GM19324 (cell line): Measurements from ENCODE around the gene LTB4R2.

Experiments
- ATAC-seq: cut with Tn5 transposase; IDR thresholded peaks from one replicate; pipeline ENCODE4 v1.9.1; 2021; ENCODE audit warnings: mild to moderate bottlenecking, moderate library complexity; ENCODE audit not compliant: unreplicated experiment, low FRiP score

LTB4R2 gene

DNA sequence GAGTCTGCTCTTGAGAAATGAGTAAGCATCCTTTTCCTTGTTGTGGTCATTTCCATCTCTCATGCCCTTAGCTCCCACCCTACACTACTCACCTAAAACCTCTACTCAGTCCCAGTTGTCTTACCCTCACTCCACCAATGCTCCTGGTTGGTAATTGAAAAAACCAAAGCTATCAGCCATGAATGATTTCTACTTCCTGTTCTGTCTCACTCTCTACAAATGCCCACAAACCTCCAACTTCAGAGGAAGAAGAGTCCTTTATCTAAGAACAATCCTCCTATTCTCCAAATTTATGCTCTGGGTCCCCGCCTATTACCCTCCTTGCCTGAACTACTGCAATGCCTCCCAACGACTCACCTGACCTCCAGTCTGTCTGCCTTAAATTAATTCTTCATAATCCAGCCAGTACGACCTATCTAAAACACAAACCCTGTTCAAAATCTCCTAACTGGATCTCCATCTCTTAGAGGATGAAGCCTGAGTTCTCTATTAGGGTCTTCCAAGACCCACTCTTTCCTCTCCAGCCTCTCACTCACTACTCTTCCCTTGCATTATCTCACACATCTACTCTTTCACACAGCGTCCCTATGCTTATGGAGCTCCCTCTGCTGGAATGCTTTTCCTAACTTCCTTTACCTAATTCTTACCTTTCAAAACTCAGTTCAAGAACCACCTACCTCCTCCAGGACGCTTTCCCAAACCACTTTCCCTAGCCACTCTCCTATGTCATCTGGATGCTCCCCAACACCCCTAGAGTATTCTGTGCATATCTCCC, 12.6 kb upstream of the LTB4R2 start:
- peak; percentile 1 for ATAC-seq

DNA sequence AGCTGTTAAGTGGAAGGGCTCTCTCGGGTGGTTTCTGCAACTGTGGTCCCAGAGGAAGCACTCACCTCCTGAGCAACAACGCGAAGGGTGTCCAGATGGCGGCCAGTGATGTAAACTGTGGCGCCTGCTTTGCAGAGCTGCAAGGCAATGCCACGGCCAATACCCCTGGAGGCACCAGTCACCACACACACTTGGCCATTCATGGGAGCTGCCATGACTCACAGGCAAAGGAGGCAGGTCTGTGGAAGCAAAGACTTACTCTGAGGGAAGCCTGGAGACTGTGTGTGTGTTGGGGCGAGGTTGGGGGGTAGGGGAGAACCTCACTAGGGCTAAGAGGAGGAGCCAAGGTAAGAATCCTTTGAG, 11.1 kb upstream of the LTB4R2 start:
- no peak for ATAC-seq

DNA sequence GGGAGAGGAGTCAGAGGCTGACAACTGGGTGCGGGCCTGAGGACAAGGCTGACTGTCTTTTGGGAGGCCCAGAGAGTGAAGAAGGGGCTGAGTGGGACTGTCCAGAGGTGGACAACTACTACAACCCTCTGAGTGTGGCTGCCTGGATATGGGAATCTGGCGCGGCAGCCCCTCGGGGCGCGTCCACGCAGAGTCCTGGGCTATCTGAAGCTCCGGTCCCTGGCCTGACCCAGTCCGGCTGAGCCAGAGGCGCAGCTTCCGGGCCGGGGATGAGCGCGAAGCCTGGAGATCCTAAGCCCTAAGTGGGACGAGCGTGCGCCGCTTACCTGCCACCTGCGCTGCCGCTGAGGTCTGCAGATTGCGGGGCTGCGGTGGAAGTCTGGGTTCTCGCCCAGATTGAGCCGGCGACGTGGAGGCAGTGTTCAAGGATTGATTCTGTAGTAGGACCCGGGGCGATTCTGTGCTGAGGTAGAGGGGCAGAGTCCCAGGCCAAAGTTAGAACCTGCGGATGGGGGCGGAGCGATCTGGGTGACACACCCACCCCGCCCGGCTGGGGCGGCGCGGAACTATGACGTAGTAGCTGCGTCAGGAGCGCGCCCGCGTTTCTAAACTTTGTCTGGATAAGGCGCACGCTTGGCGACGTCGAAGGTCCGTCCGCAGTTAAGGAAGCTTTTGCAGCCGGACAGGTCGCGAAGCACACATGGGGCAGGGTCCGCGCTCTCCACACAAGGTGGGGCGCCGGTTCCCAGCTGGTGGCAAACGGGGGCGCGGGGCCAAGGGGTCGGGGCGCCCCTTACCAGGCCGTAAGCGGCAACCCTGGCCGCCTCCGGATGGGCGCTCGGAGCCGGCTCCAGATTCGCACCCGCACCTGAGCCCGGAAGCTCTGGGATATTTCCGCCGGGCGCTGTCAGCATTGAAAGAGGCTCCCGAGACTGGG, 10.4 kb upstream of the LTB4R2 start, which contains the start of the genes DHRS1 and NOP9:
Gene DHRS1 (minus strand): TSS at position 526 of the 937 bp plus-strand sequence. CDS start 674 bp downstream, outside the sequence.
Gene NOP9 (plus strand): TSS at position 596 of the 937 bp plus-strand sequence. CDS start 105 bp downstream, at position 701.
- ATAC-seq = peak; percentile 79

DNA sequence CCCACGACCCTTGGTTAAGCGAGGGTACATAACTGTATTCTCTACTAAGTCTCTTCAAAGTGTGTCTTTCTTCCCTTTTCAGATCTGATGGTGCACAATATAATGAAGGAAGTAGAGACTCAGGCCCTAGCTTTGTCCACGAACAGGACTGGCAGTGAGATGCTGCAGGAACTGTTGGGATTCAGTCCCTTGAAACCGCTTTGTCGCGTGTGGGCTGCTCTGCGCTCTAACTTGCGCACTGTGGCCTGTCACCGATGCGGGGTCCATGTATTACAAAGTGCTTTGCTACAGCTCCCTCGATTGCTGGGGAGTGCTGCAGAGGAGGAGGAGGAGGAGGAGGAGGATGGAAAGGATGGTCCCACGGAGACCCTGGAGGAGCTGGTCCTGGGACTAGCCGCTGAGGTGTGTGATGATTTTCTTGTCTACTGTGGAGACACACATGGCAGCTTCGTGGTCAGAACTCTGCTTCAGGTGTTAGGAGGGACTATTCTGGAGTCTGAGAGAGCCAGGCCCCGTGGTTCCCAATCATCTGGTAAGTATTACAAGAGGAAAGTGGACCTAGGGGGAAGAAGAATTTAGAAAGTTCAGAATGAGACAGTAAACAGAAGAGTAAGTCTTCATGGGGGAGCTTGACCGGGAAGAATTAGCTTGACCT, 9.5 kb upstream of the LTB4R2 start:
- no peak for ATAC-seq

DNA sequence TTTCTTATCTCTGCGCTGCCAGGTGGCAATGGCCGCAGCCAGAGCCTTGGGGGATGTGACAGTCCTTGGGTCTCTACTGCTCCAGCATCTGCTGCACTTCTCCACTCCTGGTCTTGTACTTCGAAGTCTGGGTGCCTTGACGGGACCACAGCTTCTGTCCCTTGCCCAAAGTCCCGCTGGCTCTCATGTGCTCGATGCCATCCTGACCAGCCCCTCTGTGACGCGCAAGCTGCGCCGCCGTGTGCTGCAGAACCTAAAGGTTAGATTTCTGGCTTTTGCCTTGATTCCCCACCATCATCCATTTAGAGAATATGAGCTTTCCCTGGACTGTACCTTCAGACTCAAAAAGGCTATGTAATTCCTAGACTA, 5.9 kb upstream of the LTB4R2 start:
- no peak for ATAC-seq

DNA sequence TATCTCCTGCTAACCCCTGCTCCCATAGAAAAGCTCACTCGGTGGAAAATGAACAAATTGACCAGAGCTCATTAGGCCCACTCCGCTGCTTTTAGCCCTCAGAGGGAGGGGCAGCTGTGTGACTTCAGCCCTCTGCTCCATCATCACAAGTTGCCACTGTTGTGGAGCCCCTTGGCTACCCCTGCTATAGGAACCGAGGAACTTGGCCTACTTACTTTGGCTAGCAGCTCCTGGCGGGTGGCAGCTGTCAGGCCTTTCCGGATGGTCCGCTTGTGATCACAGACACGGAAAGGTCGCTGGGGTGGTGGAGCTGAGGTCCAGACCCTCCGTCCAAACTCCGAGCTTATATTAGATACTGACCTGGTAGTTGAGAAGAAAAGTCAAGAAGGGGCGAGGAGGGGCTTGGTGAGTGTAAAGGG, 2.8 kb upstream of the LTB4R2 start:
- no peak for ATAC-seq

DNA sequence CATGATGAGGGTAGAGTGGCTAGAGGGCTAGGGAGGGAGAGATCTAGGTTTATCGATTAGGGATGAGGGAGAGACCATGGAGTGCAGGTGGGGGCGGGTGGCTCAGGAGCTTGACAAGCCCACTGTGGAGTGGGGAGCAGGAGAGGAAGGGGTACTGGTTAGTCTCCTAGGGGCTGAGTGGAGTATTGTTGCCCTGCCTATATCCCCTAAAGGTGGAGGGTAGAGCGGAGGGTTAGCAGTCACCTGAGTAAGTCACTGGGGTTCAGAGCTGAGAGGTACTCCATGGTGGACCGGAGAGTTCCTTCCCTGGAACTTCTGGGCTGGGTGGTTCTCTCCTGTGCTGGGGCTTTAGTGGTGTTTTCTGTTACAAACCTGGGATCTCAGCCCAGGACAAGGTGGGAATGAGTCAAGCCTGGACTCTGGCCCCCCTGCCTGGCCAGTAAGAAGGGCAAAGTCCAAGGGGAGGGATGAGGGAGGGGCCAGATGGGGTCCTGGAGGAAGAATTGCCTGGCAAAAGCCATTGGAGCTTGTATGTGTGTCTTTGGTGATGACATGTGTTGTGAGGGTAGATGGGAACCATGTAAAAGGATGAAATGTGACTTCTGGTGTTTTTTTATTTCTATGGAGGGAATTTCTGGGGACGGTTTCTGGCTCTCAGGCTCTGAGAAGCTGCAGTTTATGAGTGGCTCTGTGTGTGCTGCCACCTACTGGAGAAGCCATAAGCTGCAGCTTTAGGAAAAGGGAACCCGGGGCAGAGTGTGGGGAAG, 2.2 kb upstream of the LTB4R2 start, which contains the start of gene CIDEB:
Gene CIDEB (minus strand): TSS at position 403 of the 767 bp plus-strand sequence. CDS start 119 bp downstream, at position 284.
- ATAC-seq = no peak

DNA sequence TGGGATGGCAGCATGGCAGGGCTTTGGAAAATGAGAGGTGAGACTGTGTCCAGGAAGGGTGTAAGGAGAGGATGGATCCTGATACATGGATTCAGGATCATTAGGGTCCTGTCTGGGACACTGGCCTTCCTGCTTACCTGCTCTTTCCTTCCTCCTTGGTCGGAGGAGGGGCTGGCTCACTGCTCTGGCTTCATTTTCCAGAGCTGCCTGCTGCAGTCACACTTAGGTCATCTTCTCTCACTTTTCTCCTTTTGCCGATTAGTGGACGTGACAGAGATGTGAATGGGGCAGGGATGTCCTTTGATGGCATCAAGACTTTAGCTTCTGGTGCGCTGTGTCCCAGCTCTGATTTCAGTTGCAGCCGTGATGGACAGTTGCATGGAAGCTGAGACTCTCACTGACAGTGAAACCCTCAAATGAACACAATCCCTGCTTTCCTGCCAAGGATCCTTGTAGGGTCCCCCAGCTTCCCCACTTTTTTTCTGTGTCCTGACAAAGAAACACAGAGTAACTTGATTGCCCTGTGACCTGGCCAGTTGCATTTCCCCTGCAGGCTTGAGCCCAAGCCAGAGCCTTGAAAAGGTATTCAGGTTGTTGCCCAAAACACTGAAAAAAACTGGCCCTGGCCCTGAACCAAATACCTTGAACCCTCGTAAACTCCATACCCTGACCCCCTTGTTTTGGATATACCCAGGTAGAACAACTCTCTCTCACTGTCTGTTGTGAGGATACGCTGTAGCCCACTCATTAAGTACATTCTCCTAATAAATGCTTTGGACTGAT, 1.4 kb upstream of the LTB4R2 start:
- no peak for ATAC-seq

DNA sequence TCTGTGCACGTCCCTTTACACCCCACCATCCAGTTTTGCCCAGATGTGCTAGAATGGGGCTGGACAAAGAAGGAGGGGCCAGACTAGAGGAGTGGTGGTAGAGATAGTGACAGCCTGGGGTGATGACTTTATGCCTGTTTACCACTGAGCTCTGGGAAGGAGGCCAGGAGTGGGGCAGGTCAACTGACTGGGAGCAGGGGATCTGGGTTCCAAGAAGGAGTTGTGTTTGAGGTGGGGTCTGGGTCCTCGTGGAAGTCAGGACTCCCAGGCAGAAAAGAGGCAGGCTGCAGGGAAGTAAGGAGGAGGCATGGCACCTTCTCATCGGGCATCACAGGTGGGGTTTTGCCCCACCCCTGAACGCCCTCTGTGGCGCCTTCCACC, 315 bp downstream of the LTB4R2 start:
- ATAC-seq = no peak

DNA sequence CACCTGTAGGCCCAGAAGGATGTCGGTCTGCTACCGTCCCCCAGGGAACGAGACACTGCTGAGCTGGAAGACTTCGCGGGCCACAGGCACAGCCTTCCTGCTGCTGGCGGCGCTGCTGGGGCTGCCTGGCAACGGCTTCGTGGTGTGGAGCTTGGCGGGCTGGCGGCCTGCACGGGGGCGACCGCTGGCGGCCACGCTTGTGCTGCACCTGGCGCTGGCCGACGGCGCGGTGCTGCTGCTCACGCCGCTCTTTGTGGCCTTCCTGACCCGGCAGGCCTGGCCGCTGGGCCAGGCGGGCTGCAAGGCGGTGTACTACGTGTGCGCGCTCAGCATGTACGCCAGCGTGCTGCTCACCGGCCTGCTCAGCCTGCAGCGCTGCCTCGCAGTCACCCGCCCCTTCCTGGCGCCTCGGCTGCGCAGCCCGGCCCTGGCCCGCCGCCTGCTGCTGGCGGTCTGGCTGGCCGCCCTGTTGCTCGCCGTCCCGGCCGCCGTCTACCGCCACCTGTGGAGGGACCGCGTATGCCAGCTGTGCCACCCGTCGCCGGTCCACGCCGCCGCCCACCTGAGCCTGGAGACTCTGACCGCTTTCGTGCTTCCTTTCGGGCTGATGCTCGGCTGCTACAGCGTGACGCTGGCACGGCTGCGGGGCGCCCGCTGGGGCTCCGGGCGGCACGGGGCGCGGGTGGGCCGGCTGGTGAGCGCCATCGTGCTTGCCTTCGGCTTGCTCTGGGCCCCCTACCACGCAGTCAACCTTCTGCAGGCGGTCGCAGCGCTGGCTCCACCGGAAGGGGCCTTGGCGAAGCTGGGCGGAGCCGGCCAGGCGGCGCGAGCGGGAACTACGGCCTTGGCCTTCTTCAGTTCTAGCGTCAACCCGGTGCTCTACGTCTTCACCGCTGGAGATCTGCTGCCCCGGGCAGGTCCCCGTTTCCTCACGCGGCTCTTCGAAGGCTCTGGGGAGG, 985 bp downstream of the LTB4R2 start, which contains the start of gene LTB4R:
Gene LTB4R (plus strand): TSS at position 857 of the 959 bp plus-strand sequence. CDS start 4,150 bp downstream, outside the sequence.
- ATAC-seq = peak; percentile 77

DNA sequence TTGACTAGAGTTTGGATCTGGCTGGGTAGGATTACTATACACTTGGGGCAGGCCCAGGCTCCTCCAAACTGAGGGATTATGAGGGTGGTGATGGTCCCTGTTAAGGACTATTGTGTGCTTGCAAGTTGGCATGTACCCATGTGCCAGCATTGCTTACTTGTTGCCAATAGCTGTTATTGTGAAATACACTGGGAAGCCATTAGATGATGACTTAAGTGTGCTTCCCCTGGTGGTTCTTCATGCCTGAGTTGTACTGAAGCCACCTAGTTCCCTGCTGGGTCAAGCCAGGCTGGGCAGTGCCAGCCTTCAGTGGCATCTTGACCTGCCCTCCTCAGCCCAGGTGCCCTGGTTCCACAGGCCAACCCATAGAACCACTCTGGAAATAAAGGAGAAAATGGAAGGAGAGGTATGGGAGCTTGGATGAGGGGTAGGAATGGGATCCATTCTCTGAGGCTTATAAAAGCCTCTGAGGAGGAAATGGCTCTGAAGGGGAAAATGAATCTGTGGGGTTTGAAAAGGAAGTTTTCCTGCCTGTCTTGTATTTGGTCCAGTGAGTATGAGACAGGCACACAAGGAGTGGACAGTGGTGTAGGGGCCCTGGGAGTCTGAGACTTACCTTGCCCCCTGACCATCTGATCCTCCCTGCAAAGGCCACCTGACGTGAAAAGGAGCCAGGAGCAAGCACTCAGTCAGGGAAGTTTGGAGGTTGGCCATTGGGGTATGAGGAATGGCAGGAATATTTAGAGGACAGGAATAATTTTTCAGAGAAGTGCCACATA, 2.1 kb downstream of the LTB4R2 start:
- no peak for ATAC-seq

DNA sequence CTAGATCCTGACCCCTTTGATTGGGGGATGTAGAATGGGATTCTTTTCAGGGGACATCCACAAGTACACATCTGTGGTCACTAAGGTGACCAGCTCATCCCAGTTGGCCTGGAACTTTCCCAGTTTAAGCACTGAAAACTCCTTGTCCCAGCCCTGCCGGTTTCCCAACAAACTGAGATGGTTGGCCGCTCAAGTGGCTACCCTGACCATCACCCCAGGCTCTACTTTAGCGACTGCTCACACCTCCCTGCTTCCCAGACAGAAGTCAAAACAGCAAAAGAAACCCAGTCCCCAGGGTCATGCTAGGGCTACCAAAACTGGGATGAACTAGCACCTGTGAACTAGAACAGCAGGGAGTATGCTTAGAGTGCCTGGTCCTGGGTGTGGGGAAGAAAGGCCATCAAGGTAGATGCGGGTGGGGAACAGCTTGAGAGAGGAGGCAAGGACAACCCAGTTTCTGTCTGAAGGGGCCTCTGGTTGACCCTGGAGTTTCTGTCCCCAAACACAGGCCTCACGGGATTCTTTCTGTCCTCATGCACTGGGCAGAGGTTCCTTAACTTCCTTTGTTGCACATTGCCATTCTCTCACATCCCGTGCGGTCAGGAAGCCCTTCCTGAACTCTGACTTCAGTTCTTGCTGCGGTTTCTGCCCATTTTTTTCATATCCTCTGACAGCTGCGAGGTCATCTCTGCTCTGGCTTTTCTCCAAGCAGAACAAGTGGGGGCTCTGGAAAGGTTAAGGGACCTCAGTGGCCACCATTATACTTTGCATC, 3.0 kb downstream of the LTB4R2 start:
- no peak for ATAC-seq

DNA sequence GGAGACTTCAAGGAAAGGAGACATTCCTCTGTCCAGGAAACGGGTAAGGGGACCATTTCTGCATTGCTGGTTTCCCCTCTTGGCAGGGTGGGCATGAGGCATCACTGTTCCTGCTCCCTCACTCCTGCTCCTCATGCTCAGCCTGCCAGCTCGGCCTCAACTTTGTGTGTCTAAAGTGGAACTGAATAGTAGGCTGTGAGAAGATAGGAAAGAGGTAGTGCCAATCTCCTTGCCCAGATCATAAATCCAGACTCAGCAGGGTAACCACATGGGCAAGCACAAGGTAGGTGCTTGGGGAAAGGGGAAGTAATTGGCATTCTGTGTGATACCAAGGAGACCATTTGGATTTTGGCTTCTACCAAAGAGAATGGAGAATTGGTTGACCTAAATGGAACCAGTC, 4.0 kb downstream of the LTB4R2 start:
- no peak for ATAC-seq

DNA sequence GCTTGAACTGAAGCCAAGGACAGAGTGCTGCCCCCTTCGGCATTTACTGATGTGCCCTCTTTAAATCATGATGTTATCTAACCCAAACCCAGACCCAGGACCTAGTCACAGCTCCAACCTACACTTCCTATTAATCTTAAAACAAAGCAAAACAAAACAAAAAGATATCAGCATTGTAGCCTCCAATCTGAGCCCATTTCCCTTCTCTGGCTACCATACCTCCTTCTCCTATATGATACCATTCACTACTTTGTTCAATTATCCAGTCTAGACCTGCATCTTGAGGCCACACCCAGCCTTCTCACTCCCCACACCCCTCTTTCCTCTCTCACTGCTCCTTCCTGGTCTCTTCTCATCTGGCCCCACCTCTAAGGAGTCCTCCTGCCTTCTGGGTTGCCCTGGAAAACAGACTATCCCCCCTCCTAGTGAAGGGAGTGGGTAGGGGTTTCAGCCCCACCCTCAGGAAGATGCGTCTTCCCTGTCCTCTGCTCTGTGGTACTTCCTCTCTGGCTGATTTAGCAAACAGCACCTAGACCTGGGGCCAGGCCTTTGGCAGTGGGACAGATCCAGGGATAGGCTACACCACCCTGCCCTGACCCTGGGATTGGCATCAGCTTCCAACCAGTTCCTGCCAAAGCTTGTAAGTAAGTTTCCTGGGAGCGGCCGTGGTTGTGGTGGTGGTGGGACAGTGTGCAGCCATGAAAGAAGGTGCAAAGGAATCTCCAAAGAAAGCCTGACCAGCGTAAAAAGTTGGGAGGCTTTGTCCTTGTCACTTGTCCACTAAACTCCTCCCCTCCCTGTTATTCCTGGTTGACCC, 4.6 kb downstream of the LTB4R2 start:
- no peak for ATAC-seq

DNA sequence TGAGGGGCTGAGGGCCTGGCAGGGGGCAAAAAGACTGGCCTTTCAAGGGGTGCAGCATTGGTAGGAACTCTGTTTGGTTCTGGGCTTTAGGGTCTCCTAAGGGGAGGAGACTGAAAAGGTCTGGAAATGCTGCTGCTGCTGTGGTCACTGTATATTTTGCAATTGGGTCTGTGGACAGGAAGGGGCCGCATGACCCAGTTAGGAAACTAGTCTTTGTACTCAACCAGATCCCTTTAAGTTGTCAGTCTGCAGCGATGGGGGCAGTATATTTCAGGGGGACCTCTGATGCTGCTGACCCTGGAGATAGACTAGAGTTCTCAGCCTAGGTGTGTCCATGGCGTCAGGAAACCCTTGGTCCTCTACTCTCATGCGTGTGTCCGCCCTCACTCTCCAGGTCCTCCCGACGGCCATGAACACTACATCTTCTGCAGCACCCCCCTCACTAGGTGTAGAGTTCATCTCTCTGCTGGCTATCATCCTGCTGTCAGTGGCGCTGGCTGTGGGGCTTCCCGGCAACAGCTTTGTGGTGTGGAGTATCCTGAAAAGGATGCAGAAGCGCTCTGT, 5.4 kb downstream of the LTB4R2 start:
- no peak for ATAC-seq
